GM19238 (cell line): Measurements from ENCODE around the gene STAT5B.
"Not testable (repeated sequence)": the region's sequence is repeated elsewhere in the genome, so short reads cannot be mapped to it uniquely, and the experiment has no call there.

Experiments used
- DNase-seq: peaks from one replicate; pipeline ENCODE4 v3.0.0; 2011; ENCODE audit warnings: low spot score; ENCODE audit not compliant: insufficient read length

Gene STAT5B

DNA sequence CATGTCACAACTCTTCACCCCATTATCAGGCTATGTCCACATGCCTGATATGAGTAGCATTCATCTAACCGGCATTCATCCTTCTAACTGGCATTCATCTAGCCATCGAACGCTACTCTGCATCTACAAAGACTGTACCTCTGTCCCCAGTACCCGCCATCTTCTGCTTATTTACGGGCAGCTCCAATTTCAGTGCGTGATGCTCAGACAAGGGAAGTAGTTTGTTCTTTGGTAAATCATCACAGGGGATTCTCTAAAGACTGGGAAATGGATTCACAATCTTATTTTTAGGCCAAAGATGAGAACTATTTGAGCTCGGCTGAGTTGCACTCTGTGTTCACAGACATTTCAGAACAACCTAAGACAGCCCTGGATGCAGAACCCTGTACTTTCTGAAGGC lies 39.4 kb downstream of the STAT5B start:
- no peak for DNase-seq

DNA sequence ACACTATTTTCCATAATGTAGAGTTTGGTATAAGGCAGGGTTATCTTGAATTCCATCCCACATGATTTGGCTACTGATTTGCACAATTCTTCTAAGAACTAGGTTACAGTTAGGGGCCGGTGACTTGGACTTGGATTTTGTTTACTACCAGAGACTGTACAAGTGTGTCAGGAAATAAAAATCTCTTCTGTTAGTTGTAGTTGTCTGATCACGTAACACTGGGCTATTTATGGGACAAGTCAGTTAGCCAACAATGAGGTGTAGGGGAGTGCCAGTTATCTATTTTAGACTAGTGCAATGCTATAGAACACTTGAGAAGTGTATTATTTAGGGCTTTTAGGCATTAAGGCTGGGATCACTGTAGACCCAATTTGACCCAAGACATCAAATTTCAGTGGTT lies 42.2 kb downstream of the STAT5B start:
- no peak for DNase-seq

DNA sequence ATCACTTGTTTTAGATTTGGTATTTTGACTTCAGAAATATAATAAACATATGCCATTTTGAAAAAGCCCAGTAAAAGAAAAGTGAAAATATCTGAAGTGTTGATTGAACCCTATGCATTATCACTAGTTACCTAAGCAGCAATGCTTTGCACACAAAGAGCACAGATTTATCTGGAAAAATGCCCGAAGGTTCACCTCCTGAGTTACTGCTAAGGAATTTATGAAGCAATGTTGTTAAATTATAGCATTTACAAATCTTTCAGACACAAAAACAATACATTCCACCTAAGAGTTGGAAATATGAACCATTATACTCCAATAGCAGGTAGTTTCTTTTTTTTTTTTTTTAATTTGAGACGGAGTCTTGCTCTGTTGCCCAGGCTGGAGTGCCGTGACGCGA lies 43.0 kb downstream of the STAT5B start:
- DNase-seq, result no peak

DNA sequence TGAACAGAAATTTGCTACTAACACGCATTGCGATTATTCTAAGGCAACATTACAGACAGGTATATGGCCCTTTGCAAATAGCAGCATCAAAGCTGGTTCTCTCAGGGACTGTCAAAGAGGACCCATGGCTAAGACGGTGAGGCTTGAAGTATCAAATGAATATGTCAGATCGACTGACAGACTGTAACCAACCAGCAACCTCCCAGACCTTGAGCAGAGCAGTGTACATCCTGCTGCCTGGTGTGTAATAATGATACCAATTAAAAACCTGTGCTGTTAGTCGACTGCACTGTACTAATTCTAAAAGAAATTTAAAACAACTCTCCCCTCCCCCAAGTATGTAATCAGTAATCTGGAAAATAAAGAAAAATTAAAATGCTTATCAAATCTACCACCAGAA lies 46.0 kb downstream of the STAT5B start:
- no peak for DNase-seq

DNA sequence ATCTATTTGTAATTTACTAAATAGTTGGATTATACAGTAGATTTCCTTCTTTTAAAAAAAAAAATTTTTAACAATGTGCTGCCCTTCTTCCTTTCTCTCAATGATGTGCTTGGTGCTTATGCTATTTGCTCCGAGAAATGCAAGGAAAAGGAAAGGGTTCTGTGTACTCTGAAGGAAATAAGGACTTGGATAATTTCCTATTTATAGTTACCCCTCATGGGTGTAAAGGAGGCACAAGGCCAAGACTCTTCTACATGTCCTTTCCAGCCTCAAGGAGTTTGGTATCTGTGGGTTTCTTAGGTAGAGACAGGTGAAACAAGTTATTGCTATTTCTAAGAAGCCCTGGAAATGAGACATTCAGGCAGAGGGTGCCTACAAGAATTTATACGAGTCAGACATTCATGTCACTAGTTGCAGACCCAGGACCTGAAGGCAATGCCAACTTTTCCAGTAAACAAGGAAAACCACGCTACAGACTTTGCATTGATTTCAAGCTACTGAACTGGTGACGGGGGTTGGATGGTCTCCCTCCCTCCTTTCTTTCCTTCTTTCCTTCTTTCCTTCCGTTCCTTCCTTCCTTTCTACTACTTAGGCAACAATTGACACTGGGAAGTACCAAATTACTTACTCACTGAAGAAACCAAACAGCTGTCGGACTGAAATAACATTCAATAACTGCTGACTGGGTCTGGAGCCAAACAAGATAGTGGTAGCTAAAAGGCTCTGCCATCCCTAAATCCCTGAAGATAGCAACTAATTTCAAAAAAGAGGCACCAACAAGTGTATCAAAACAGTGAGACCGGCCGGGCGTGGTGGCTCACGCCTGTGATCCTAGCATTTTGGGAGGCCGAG lies 48.1 kb downstream of the STAT5B start:
- no peak for DNase-seq

DNA sequence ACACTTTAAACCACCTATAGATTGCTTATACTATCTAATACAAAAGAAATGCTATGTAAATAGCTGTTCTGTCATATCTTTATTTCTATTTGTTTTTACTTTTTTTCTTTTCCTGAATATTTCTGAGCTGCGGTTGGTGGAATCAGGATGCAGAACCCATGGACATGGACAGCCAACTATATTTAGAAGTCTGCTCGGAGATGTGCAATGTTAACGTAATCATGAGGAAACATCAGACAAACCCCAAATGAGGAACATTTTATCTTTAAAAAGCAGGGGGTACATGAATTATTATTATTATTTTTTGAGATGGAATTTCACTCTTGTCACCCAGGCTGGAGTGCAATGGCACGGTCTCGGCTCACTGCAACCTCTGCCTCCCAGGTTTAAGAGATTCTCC lies 50.5 kb downstream of the STAT5B start:
- DNase-seq, result no peak

DNA sequence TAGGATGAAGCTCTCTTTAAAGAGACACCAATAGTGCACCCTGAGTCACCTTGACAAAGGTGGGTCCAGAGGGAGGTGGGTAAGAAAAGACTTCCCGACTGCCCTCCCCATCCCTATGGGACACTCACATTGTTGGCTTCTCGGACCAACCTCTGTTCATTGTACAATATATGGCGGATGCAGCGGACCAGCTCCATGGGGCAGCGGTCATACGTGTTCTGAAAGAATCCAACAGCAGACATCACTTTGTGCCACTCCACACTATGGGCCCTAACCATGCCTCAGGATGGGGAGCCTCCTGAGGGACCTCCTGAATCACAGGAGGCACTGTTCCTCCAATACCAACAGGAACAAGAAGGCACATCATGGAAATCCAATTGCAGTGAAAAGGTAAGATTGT lies 51.5 kb downstream of the STAT5B start:
- no peak for DNase-seq

DNA sequence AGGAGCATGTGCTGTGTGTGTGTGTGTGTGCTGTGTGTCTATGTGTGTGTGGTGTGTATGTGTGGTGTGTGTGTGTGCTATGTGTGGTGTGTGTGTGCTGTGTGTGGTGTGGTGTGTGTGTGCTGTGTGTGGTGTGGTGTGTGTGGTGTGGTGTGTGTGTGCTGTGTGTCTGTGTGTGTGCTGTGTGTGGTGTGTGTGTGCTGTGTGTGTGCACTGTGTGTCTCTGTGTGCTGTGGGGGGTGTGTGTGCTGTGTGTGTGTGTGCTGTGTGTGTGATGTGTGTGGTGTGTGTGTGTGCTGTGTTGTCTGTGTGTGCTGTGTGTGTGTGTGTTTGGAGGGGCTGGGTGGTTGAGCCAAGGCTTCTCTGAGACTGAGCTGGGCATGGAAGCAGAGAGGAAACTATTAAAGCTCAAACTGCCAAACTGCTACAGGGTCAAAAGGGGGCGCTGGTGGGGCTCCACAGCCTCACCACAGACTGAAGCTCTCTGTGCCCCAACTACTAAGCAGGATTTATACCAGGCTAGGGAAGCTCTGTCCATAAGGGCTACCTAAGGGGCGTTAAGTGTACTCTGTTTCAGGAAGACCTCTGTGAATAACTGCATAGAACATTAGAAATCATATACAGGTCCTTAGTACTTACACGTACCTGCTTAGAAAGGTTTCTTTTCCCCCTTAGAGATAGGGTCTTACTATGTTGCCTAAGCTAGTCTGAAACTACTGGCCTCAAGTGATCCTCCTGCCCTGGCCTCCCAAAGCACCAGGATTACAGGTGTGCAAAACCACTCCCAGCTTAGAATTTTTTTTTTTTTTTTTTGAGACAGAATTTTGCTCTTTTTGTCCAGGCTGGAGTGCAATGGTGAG lies 54.1 kb downstream of the STAT5B start:
- peak; percentile 34 for DNase-seq

DNA sequence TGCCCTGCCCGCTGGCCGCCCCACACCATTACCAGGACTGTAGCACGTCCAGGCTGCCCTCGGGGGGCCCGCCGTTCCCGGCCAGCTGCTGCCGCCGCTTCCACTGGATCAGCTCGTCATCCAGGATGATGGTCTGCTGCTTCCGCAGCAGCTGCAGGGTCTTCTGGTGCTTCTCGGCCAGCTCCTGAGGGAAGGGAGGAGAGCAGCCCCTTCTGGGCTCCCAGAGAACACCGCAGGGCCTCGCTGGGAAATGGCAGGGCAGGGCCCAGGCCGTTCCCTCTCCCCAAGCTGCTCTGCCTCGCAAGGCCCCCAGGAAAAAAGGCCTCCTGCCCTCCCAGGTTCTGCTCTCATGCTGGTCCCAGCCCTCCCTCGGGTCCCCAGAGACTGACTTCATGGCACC lies 56.9 kb downstream of the STAT5B start:
- not testable (repeated sequence) for DNase-seq

DNA sequence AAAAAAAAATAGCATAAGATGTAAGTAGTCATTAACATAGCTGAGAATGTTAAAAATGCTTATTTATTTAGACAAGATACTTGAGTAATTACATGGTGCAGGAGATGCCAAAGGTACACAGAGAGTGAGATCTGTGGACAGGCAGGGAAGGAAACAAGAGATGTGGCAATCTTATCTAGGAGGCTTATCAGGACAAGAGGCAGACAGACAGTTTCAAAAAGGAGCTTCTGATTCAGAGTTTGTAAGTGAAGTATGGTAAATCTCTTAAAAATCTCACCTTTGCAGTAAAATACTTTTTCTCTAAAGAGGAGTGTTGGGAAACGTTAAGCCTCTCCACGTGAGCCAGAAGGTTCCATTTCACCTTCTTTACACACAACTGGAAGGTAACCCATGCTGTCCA lies 62.0 kb downstream of the STAT5B start:
- no peak for DNase-seq

DNA sequence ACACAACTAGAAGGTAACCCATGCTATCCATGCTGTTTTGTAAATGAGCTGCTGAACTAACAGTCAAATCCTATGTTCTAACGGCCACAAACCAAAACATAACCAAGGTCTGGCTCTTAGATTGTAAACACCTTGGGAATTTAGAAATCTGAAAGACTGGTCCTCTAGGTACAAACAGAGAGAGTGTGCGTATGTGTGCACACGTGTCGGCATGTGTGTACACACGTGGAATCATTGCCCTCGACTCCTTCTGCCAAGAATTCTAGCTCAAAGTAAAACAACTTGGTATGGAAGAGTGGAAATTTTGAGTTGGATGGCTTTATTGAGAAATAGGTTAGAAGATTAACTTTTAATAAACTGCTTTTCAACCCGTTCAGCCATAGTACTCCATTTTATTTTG lies 63.8 kb downstream of the STAT5B start:
- DNase-seq, result no peak

DNA sequence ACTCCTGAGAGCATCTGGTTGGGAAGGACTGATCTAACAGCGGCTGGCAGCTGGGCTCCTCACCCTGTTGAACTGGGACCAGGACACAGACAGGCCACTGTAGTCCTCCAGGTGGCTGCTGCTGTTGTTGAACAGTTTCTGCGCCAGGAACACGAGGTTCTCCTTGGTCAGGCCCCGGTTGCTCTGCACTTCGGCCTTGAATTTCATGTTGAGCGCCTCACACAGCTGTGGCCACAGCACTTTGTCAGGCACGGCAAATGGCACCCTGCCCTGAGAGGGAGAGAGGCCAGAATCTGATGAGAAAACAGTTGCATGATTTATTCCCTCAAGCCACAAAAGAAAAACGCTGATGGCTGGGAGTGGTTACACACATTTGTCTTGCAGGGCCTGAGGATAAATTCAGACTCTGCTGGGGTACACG lies 64.3 kb downstream of the STAT5B start:
- DNase-seq, result not testable (repeated sequence)

DNA sequence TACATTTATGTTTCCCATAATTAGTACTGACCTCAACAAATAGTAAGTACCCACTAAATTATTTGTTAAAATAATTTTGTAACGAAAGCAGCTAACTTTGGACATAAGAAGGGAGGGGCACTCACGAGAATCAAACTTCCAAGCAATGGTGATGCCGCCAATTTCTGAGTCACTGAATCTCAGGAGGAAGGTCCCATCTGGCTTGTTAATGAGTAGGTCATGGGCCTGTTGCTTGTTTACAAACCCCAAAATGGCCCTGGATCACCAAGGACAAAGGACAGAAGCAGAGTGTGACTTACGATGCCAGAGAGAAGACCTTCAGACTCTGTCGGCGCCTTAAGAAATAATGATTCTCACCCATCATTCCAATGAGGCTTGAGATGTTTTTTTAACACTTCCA lies 66.1 kb downstream of the STAT5B start:
- no peak for DNase-seq

DNA sequence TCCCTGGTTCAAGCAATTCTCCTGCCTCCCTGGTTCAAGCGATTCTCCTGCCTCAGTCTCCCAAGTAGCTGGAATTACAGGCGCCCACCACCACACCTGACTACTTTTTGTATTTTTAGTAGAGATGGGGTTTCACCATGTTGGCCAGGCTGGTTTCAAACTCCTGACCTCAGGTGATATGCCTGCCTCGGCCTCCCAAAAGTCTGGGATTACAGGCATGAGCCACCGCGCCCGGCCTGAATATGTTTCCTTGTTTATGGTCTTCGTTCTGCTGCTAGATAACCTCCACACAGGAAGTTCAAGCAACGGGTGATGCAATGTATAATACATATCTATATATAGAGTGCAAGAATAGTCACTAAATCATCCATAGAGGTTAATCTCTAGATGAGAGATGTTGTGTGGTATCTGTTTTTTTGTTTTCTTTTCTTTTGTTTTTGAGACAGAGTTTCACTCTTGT lies 70.0 kb downstream of the STAT5B start:
- DNase-seq, result not testable (repeated sequence)

DNA sequence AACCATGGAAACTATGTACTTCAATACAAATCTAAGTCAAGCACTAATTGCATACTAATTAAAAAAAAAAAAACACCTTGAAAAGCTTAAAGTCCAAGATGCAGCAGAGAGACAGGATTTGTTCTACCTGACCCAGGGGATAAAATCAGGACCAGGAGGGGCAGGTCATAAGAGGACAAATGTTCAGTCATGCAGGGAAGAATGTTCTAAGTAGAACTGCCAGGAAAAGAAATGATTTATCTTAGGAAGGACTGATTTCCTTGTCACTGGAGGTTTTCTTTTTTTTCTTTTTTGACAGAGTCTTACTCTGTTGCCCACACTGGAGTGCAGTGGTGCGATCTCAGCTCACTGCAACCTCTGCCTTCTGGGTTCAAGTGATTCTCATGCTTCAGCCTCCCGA lies 72.8 kb downstream of the STAT5B start:
- no peak for DNase-seq

DNA sequence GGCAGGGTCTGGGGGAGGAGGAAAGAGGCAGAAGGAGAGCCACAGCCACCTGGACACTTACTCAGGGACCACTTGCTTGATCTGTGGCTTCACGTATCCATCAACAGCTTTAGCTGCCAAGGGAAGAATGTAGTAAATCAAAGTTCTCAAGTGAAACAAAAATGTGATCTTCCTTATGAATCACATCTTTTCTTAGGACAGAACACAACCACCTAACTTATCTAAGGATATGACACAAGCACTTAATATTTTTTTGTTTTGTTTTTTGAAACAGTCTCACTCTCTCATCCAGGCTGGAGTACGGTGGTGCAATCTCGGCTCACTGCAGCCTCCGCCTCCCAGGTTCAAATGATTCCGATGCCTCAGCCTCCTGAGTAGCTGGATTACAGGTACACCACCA lies 73.5 kb downstream of the STAT5B start:
- DNase-seq, result no peak

DNA sequence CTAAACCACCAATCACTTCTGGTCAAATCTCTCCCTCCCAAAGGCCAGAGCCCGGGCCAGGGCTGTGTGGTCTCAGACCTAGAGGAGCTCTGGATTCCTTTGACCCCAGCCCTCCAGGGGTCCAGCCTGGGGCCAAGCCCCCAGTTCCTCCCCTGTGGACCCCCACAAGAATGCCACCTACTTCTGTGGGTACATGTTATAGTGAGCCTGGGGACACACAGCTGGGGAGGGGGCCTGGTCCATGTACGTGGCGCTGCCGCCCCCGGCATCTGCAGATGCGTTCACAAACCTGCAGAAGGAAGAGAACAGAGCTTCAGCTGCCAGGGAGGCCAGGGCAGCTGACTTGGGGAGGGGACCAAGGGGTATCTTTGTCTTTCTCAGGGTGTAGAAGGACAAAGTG lies 74.0 kb downstream of the STAT5B start:
- no peak for DNase-seq

DNA sequence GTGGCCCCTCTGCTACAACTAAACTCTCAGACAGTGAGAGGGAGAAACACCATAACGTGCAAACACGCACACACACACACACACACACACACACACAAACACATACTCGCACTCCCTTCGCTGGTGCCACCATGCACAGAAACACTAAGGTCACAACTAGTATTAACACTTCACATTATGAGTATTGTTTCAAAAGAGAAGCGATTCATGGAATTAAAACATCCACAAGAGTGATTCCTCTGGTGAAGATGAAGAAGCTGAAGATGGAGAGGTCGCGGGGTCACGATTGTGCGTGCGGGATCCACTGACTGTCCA lies 74.8 kb downstream of the STAT5B start:
- no peak for DNase-seq

DNA sequence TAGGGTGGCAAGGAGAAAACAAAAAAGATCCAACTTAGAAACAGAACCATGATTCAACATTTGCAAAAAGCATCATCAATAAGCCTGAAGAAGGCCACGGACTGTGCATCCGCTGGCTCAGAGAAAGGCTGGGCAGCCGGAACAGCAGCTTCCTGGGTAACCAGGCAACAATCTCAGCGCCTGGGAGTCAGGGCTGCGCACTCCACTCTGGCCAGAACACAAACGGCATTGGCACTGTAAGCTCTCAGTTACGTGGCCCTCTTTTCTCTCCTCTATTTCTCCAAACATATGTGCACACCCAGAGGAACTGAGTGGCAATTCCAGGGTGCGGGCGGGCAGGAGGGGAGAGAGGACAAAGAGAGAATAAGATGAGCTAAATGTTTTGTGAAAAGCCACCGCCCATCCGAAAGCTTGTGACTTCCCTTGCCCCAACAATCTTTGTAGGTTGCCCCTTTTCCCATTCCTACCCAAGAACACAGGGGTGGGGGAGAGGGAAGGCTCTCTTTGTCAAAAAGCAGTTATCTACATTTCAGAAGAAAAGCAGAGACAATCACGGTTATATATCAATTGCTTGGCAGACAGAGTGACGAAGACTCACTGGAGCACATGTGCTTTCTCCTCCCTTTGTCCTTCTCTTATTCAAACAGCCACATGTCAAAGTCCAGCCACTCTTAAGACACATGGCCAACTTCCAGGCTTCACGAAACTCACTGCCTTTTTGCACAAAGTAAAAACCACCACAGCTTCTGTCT lies 75.3 kb downstream of the STAT5B start:
- no peak for DNase-seq

DNA sequence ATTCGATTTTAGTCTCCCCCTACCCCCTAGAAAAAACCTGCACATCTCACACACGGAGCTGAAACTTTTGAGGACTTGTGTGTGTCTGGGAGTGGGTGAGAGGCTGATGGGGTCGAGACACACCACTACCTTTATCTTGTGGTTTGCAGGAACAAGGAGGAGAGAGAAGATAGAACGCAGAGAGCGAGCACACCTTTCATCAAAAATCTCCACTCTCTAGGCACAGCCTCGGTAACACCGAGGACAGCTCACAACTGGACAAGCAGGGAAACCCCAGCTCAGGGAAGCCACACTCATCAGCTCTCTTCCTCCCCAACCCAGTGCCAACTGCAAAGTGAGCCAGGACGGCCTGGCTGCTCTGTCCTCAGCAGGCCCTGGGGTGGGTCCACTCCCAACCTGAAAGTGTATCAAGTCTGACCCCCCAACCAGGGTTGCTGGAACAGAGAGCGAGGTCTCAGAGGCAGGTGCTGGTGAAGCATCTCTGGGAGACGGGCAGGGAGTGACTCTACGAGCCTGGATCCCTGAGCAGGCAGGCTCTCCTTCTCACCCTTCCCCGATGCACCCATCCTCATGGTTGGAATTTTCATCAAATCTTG lies 76.7 kb downstream of the STAT5B start:
- DNase-seq, result no peak

DNA sequence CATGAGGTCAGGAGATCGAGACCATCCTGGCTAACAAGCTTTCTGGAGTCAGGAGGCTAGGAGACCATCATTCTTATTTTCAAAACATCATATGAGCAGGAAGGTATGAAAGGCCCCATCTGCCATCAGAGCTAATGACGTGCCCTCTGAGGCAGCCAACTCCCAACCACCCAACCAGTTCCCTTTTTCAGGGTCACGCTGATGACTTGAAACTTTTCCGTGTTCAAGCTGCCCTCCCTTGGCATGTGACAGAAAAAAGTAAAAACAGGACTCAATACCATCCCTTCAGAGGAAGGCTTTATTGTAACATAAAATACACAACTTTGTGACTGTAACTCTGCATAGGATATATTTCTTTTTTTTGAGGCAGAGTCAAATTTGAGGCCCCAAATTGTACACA lies 77.3 kb downstream of the STAT5B start:
- DNase-seq, result no peak
